DOHH2 (cell line): ENCODE results near the gene SS18L1.

Experiments
- H3F3A ChIP-seq: fragments of 200-600 bp; sonication (generic), shearing (Covaris generic); 2 replicates; pipeline ENCODE4 v1.6.0; 2016; ENCODE audit warnings: antibody characterized with exemption, mild to moderate bottlenecking; ENCODE audit not compliant: control insufficient read depth, insufficient read depth
- H3K27ac ChIP-seq: fragments of 200-600 bp; sonication (generic); 2 replicates; pipeline ENCODE4 v1.5.1; 2014; ENCODE audit warnings: low read depth, mild to moderate bottlenecking, low read length, moderate library complexity
- H3K27me3 ChIP-seq: fragments of 200-600 bp; sonication (generic); 2 replicates; pipeline ENCODE4 v1.6.1; 2014; ENCODE audit warnings: mild to moderate bottlenecking, low read length, mixed read lengths; ENCODE audit not compliant: control insufficient read depth
- H3K36me3 ChIP-seq: fragments of 200-600 bp; sonication (generic); 2 replicates; pipeline ENCODE4 v1.6.1; 2014; ENCODE audit warnings: mild to moderate bottlenecking, low read length, moderate library complexity, mixed read lengths; ENCODE audit not compliant: control insufficient read depth
- H3K4me1 ChIP-seq: fragments of 200-600 bp; sonication (generic); 2 replicates; pipeline ENCODE4 v1.6.1; 2014; ENCODE audit warnings: mild to moderate bottlenecking, low read length, mixed read lengths; ENCODE audit not compliant: control insufficient read depth
- H3K4me2 ChIP-seq: fragments of 200-600 bp; sonication (generic); 2 replicates; pipeline ENCODE4 v1.6.0; 2014; ENCODE audit warnings: mild to moderate bottlenecking, low read length, moderate library complexity
- H3K4me3 ChIP-seq: fragments of 200-600 bp; sonication (generic); 2 replicates; pipeline ENCODE4 v1.5.1; 2014; ENCODE audit warnings: mild to moderate bottlenecking, low read length, mixed read lengths
- H3K79me2 ChIP-seq: fragments of 200-600 bp; sonication (generic); 2 replicates; pipeline ENCODE4 v1.6.1; 2014; ENCODE audit warnings: mild to moderate bottlenecking, low read length, mixed read lengths; ENCODE audit not compliant: control insufficient read depth
- H3K9me2 ChIP-seq: fragments of 200-600 bp; sonication (generic); replicated peaks from 2 replicates; pipeline ENCODE4 v1.6.1; 2014; ENCODE audit warnings: mild to moderate bottlenecking, low read length, mixed read lengths; ENCODE audit not compliant: control insufficient read depth
- H3K9me3 ChIP-seq: fragments of 200-600 bp; sonication (generic); 2 replicates; pipeline ENCODE4 v1.6.1; 2014; ENCODE audit warnings: antibody characterized with exemption, low read length, mixed read lengths; ENCODE audit not compliant: control insufficient read depth, insufficient read depth
- H4K20me1 ChIP-seq: fragments of 200-600 bp; sonication (generic); 2 replicates; pipeline ENCODE4 v1.6.0; 2014; ENCODE audit warnings: low read depth, mild to moderate bottlenecking, antibody characterized with exemption, low read length, moderate library complexity; ENCODE audit not compliant: control insufficient read depth, insufficient read depth
- CTCF ChIP-seq: fragments of 200-600 bp; sonication (generic); IDR thresholded peaks from one replicate; pipeline ENCODE4 v1.5.1; 2014; ENCODE audit warnings: antibody characterized with exemption, mild to moderate bottlenecking, low read depth, low read length; ENCODE audit not compliant: poor library complexity, severe bottlenecking
- EZH2phosphoT487 ChIP-seq: fragments of 200-600 bp; sonication (generic); IDR thresholded peaks from 2 replicates; pipeline ENCODE4 v1.6.1; 2017; ENCODE audit warnings: borderline replicate concordance, mild to moderate bottlenecking, antibody characterized with exemption, low read length, moderate library complexity, mixed read lengths

SS18L1 gene

GRCh38 chr20:62162765-62163484 is 19.4 kb downstream of the SS18L1 start:
- Histone ChIP-seq H3K79me2 (peaks cover 10% of the 10 kb centered on the region), H3K4me2 (no peak overlapping the region), H3K27me3 (no peaks in the 10 kb centered on the region), H3K4me3 (no peak overlapping the region), H3K4me1 (no peaks in the 10 kb centered on the region), H3K9me2 (no peaks in the 10 kb centered on the region), H3F3A (no peaks in the 10 kb centered on the region), H3K9me3 (no peaks in the 10 kb centered on the region), H3K27ac (no peak overlapping the region), H3K36me3 (peaks cover 18% of the 10 kb centered on the region), H4K20me1 (no peaks in the 10 kb centered on the region)
- TF ChIP-seq CTCF: no peak
- TF ChIP-seq EZH2phosphoT487: no peak

- H3K27ac ChIP-seq: no peak overlapping the region
- H3K9me2 ChIP-seq: no peaks in the 10 kb centered on the region
- TF ChIP-seq EZH2phosphoT487 (no peak), CTCF (no peak)
- H3K4me1 ChIP-seq: no peaks in the 10 kb centered on the region
- H4K20me1 ChIP-seq: no peaks in the 10 kb centered on the region
- peaks cover 5% of the 10 kb centered on the region for H3K79me2 ChIP-seq
- no peaks in the 10 kb centered on the region for H3F3A ChIP-seq
- no peaks in the 10 kb centered on the region for H3K27me3 ChIP-seq
- H3K4me2 ChIP-seq: no peak overlapping the region
- H3K4me3 ChIP-seq: no peak overlapping the region
- H3K36me3 ChIP-seq: peaks cover 18% of the 10 kb centered on the region
- no peaks in the 10 kb centered on the region for H3K9me3 ChIP-seq
Observed at GRCh38 chr20:62163485-62163865, 19.9 kb downstream of the SS18L1 start.

GRCh38 chr20:62163986-62164762 is 20.6 kb downstream of the SS18L1 start:
- no peaks in the 10 kb centered on the region for H3K9me3 ChIP-seq
- no peaks in the 10 kb centered on the region; the same call in 1 of the 2 replicates for H3K79me2 ChIP-seq
- no peaks in the 10 kb centered on the region for H3F3A ChIP-seq
- no peak for TF ChIP-seq CTCF
- no peak for TF ChIP-seq EZH2phosphoT487
- H3K27me3 ChIP-seq: no peaks in the 10 kb centered on the region
- H3K4me3 ChIP-seq: no peak overlapping the region
- H3K9me2 ChIP-seq: no peaks in the 10 kb centered on the region
- H4K20me1 ChIP-seq: no peaks in the 10 kb centered on the region
- no peak overlapping the region for H3K4me2 ChIP-seq
- peaks cover 23% of the 10 kb centered on the region for H3K36me3 ChIP-seq
- H3K4me1 ChIP-seq: no peaks in the 10 kb centered on the region
- H3K27ac ChIP-seq: no peak overlapping the region
